Neural crest cell (in vitro differentiated cells): Measurements from ENCODE around the gene DOHH. TPM values are rescaled to one million over a fixed set of nuclear protein-coding genes. Genes with fewer than 3 reads are reported as not detected.

Experiments
- DNase-seq: peaks from one replicate; pipeline ENCODE4 v3.0.0; 2021; ENCODE audit warnings: low read depth, mixed read lengths, low spot score
- H3K27ac Mint-ChIP-seq: one replicate; pipeline ENCODE4 v1.8.0; 2021; ENCODE audit warnings: mild to moderate bottlenecking, mixed read lengths; ENCODE audit not compliant: unreplicated experiment
- H3K27me3 Mint-ChIP-seq: 2 replicates; pipeline ENCODE4 v1.8.0; 2021; ENCODE audit warnings: low read depth, mild to moderate bottlenecking, mixed read lengths
- H3K36me3 Mint-ChIP-seq: 2 replicates; pipeline ENCODE4 v1.8.0; 2021; ENCODE audit warnings: low read depth, mild to moderate bottlenecking, mixed read lengths
- H3K4me1 Mint-ChIP-seq: 2 replicates; pipeline ENCODE4 v1.8.0; 2021; ENCODE audit warnings: mixed read lengths
- H3K4me3 Mint-ChIP-seq: one replicate; pipeline ENCODE4 v1.8.0; 2021; ENCODE audit warnings: mild to moderate bottlenecking, mixed read lengths
- H3K9me3 Mint-ChIP-seq: 2 replicates; pipeline ENCODE4 v1.8.0; 2021; ENCODE audit warnings: mixed read lengths
- CTCF ChIP-seq: fragments of 200-600 bp; sonication (generic); conservative IDR thresholded peaks from 2 replicates; pipeline ENCODE4 v1.5.0; 2021; ENCODE audit warnings: antibody characterized with exemption, mild to moderate bottlenecking
- total RNA-seq: library from RNA; stranded (reverse); gene quantifications from 2 replicates; pipeline ENCODE4 v1.2.1, GENCODE V29; 2021

The DOHH gene
- total RNA-seq, 1 donor from 2014 or later, result 12.8 TPM

- H3K27me3 Mint-ChIP-seq, result peaks cover 27% of the 10 kb centered on the region
- no peaks in the 10 kb centered on the region for H3K36me3 Mint-ChIP-seq
- H3K27ac Mint-ChIP-seq, result no peak overlapping the region
- no peak overlapping the region for H3K4me3 Mint-ChIP-seq
- no peak for TF ChIP-seq CTCF
- H3K4me1 Mint-ChIP-seq, result no peaks in the 10 kb centered on the region
- H3K9me3 Mint-ChIP-seq, result no peaks in the 10 kb centered on the region
- no peak for DNase-seq
Measured at GRCh38 chr19:3479834-3480215, 20.6 kb downstream of the DOHH start.

DNA sequence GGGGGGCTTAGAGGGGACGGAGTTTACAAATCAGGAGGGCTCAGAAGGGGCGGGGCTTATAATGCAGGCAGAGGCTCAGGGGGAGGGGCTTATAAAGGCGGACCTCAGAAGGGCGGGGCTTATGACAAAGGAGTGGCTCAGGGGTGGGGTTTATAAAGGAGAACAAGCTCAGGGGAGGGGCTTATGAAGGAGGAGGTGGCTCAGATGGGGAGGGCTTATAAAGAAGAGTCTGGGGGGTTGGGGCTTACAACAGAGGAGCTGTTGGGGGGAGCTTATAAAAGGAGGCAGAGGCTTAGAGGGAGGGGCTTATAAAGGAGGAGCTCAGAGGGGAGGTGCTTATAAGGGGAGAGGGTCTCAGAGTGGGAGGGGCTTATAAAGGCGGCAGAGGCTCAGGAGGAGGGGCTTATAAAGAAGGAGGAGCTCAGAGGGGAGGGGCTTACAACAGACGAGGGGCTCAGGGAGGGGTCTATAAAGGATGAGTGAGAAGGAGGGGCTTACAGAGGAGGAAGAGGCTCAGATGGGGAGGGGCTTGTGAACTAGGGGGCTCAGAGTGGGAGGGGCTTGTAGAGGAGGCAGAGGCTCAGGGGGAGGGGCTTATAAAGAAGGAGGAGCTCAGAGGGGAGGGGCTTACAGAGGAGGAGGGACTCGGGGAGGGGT lies 21.2 kb downstream of the DOHH start:
- TF ChIP-seq CTCF, result no peak
- Mint-ChIP-seq H3K36me3 (no peaks in the 10 kb centered on the region), H3K27me3 (peaks cover 25% of the 10 kb centered on the region), H3K4me1 (no peaks in the 10 kb centered on the region), H3K27ac (no peak overlapping the region), H3K4me3 (no peak overlapping the region), H3K9me3 (no peaks in the 10 kb centered on the region)
- no peak for DNase-seq

- no peak overlapping the region for H3K4me3 Mint-ChIP-seq
- H3K27ac Mint-ChIP-seq, result no peak overlapping the region
- H3K9me3 Mint-ChIP-seq, result no peaks in the 10 kb centered on the region
Measured at GRCh38 chr19:3478409-3479176, 21.9 kb downstream of the DOHH start.

GRCh38 chr19:3477951-3478350 lies 22.5 kb downstream of the DOHH start:
- Mint-ChIP-seq H3K36me3 (no peaks in the 10 kb centered on the region), H3K27ac (no peak overlapping the region), H3K9me3 (no peaks in the 10 kb centered on the region), H3K27me3 (peaks cover 28% of the 10 kb centered on the region), H3K4me3 (no peak overlapping the region), H3K4me1 (no peaks in the 10 kb centered on the region)
- no peak for DNase-seq
- no peak for TF ChIP-seq CTCF

More at GRCh38 chr19:3478409-3479176, 21.9 kb downstream of the DOHH start:
- Mint-ChIP-seq H3K36me3 (no peaks in the 10 kb centered on the region), H3K4me1 (no peaks in the 10 kb centered on the region), H3K27me3 (peaks cover 25% of the 10 kb centered on the region)
- no peak for DNase-seq
- TF ChIP-seq CTCF, result no peak

DNA sequence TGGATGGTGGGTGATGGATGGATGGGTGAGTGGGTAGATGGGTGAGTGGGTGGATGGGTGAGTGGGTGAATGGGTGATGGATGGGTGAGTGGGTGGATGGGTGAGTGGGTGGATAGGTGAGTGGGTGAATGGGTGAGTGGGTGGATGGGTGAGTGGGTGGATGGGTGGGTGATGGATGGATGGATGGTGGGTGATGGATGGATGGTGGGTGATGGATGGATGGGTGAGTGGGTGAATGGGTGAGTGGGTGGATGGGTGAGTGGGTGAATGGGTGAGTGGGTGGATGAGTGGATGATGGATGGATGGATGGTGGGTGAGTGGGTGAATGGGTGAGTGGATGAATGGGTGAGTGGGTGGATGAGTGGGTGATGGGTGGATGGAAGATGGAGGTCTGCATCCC lies 23.0 kb downstream of the DOHH start:
- Mint-ChIP-seq H3K9me3 (no peaks in the 10 kb centered on the region), H3K27ac (no peak overlapping the region), H3K36me3 (no peaks in the 10 kb centered on the region), H3K4me3 (no peak overlapping the region), H3K4me1 (no peaks in the 10 kb centered on the region), H3K27me3 (peaks cover 32% of the 10 kb centered on the region)
- no peak for TF ChIP-seq CTCF
- no peak for DNase-seq
